Measurements from ENCODE around the gene MCF2L2. TPM values are rescaled to one million over a fixed set of nuclear protein-coding genes. Genes with fewer than 3 reads are reported as not detected.

The MCF2L2 gene
- total and polyA plus RNA-seq, 2 experiments from 2014 or later = 6.7 to 14.6 TPM

DNA sequence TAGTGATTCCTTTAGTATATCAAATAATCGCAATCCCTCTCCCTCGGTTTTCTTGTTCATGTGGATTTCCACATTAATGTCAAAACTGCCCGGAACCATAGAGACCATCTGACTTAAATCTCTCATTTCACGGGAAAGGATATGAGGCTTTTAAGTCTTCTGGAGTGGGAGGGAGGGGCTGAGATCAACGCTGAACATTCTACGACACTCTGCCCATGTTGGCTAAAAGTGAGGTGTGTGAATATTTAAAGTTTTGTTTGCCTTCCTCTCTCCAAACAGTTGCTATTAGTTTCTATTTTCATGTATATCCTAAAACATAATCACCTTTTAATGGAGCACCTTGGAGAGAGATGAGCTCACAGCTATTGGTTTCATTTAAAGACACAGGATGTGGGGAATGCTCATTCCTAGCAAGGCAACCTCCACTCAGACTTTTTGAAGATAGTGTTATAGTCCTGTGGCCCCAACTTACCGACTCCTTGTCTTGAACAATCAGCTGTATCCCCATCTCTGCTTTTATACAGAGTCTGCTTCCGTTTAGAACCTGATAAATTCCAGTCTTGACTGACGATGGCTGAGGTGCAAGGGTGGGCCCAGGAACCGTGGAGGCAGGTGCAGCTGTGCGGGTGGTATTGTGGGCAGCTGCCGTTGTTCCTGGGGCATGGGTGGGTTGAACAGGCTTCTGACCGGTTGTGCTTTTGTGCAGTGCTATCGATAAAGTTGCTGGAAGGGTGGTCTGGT is 275.0 kb downstream of the MCF2L2 start (continued):
- TF ChIP-seq, protein P1, sequence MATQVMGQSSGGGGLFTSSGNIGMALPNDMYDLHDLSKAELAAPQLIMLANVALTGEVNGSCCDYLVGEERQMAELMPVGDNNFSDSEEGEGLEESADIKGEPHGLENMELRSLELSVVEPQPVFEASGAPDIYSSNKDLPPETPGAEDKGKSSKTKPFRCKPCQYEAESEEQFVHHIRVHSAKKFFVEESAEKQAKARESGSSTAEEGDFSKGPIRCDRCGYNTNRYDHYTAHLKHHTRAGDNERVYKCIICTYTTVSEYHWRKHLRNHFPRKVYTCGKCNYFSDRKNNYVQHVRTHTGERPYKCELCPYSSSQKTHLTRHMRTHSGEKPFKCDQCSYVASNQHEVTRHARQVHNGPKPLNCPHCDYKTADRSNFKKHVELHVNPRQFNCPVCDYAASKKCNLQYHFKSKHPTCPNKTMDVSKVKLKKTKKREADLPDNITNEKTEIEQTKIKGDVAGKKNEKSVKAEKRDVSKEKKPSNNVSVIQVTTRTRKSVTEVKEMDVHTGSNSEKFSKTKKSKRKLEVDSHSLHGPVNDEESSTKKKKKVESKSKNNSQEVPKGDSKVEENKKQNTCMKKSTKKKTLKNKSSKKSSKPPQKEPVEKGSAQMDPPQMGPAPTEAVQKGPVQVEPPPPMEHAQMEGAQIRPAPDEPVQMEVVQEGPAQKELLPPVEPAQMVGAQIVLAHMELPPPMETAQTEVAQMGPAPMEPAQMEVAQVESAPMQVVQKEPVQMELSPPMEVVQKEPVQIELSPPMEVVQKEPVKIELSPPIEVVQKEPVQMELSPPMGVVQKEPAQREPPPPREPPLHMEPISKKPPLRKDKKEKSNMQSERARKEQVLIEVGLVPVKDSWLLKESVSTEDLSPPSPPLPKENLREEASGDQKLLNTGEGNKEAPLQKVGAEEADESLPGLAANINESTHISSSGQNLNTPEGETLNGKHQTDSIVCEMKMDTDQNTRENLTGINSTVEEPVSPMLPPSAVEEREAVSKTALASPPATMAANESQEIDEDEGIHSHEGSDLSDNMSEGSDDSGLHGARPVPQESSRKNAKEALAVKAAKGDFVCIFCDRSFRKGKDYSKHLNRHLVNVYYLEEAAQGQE (IDR thresholded peaks at IDR 0.05; ENCODE audit: unreplicated experiment) = no peak
- no peak for TF ChIP-seq ZNF114 (CRISPR knock-in tag; IDR thresholded peaks at IDR 0.05)
- no peak for TF ChIP-seq JUNB (IDR thresholded peaks at IDR 0.05; ENCODE audit: unreplicated experiment)

DNA sequence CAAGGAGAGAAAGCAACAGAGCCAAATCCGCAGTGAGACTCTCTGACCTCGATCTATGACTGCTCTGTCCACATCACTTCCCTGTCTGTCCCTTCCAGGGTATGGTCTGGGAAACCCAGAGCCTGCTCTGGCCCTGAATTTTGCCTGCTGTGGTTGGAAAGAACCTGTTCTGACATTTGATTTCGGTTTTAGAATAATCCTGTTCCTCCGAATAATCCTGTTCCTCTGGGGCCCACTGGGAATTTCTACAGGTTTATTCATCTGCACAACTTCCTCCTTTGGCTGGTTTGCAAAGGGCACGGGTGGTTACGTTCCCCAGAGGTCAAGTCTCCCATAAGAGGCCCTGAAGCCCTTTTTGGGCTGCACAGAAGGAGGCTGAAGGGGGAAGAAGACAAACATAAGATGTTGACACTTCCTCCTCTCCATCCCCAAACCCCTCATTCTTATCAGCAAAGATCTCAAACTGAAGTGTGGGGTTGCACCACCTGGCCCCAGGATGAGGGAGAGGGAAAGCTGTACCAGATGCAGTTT is 276.5 kb downstream of the MCF2L2 start:
- Histone ChIP-seq H2AFZ (0 out of 2 replicates have a peak overlapping the region, but pooled peaks have one; percentile 32), H3K4me1 (ENCODE audit: insufficient read depth) (no peaks in the 10 kb centered on the region), H3K9me2 (ENCODE audit: insufficient read depth) (no peaks in the 10 kb centered on the region), H3K36me3 (ENCODE audit: insufficient read depth) (no peaks in the 10 kb centered on the region), H3F3A (replicated peaks; ENCODE audit: low read depth) (no peaks in the 10 kb centered on the region), H3K4me3 (no peak overlapping the region), H3K79me2 (replicated peaks; ENCODE audit: insufficient read depth) (no peaks in the 10 kb centered on the region), H3K4me2 (no peak overlapping the region), H4K20me1 (replicated peaks; ENCODE audit: insufficient read depth) (no peaks in the 10 kb centered on the region), H3K27me3 (ENCODE audit: insufficient read depth) (no peaks in the 10 kb centered on the region), H3K27ac (ENCODE audit: low read depth) (no peak overlapping the region)
- Mint-ChIP-seq H3K27me3 (ENCODE audit: insufficient read depth, low read depth, poor library complexity) (peaks cover 3% of the 10 kb centered on the region), H3K4me3 (no peak overlapping the region), H3K36me3 (ENCODE audit: low read depth) (no peaks in the 10 kb centered on the region), H3K9me3 (no peaks in the 10 kb centered on the region), H3K4me1 (no peaks in the 10 kb centered on the region), H3K27ac (no peak overlapping the region)
- ATAC-seq (no peak), DNase-seq (ENCODE audit: low spot score) (no peak)
- TF ChIP-seq, protein P2, sequence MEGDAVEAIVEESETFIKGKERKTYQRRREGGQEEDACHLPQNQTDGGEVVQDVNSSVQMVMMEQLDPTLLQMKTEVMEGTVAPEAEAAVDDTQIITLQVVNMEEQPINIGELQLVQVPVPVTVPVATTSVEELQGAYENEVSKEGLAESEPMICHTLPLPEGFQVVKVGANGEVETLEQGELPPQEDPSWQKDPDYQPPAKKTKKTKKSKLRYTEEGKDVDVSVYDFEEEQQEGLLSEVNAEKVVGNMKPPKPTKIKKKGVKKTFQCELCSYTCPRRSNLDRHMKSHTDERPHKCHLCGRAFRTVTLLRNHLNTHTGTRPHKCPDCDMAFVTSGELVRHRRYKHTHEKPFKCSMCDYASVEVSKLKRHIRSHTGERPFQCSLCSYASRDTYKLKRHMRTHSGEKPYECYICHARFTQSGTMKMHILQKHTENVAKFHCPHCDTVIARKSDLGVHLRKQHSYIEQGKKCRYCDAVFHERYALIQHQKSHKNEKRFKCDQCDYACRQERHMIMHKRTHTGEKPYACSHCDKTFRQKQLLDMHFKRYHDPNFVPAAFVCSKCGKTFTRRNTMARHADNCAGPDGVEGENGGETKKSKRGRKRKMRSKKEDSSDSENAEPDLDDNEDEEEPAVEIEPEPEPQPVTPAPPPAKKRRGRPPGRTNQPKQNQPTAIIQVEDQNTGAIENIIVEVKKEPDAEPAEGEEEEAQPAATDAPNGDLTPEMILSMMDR (conservative IDR thresholded peaks at IDR 0.05; ENCODE audit: low read depth in 2 of 2) = no peak
- TF ChIP-seq, protein P1 (IDR thresholded peaks at IDR 0.05; ENCODE audit: unreplicated experiment) = no peak
- TF ChIP-seq EZH2phosphoT487 (IDR thresholded peaks at IDR 0.05; ENCODE audit: unreplicated experiment) = no peak
- TF ChIP-seq, protein P3, sequence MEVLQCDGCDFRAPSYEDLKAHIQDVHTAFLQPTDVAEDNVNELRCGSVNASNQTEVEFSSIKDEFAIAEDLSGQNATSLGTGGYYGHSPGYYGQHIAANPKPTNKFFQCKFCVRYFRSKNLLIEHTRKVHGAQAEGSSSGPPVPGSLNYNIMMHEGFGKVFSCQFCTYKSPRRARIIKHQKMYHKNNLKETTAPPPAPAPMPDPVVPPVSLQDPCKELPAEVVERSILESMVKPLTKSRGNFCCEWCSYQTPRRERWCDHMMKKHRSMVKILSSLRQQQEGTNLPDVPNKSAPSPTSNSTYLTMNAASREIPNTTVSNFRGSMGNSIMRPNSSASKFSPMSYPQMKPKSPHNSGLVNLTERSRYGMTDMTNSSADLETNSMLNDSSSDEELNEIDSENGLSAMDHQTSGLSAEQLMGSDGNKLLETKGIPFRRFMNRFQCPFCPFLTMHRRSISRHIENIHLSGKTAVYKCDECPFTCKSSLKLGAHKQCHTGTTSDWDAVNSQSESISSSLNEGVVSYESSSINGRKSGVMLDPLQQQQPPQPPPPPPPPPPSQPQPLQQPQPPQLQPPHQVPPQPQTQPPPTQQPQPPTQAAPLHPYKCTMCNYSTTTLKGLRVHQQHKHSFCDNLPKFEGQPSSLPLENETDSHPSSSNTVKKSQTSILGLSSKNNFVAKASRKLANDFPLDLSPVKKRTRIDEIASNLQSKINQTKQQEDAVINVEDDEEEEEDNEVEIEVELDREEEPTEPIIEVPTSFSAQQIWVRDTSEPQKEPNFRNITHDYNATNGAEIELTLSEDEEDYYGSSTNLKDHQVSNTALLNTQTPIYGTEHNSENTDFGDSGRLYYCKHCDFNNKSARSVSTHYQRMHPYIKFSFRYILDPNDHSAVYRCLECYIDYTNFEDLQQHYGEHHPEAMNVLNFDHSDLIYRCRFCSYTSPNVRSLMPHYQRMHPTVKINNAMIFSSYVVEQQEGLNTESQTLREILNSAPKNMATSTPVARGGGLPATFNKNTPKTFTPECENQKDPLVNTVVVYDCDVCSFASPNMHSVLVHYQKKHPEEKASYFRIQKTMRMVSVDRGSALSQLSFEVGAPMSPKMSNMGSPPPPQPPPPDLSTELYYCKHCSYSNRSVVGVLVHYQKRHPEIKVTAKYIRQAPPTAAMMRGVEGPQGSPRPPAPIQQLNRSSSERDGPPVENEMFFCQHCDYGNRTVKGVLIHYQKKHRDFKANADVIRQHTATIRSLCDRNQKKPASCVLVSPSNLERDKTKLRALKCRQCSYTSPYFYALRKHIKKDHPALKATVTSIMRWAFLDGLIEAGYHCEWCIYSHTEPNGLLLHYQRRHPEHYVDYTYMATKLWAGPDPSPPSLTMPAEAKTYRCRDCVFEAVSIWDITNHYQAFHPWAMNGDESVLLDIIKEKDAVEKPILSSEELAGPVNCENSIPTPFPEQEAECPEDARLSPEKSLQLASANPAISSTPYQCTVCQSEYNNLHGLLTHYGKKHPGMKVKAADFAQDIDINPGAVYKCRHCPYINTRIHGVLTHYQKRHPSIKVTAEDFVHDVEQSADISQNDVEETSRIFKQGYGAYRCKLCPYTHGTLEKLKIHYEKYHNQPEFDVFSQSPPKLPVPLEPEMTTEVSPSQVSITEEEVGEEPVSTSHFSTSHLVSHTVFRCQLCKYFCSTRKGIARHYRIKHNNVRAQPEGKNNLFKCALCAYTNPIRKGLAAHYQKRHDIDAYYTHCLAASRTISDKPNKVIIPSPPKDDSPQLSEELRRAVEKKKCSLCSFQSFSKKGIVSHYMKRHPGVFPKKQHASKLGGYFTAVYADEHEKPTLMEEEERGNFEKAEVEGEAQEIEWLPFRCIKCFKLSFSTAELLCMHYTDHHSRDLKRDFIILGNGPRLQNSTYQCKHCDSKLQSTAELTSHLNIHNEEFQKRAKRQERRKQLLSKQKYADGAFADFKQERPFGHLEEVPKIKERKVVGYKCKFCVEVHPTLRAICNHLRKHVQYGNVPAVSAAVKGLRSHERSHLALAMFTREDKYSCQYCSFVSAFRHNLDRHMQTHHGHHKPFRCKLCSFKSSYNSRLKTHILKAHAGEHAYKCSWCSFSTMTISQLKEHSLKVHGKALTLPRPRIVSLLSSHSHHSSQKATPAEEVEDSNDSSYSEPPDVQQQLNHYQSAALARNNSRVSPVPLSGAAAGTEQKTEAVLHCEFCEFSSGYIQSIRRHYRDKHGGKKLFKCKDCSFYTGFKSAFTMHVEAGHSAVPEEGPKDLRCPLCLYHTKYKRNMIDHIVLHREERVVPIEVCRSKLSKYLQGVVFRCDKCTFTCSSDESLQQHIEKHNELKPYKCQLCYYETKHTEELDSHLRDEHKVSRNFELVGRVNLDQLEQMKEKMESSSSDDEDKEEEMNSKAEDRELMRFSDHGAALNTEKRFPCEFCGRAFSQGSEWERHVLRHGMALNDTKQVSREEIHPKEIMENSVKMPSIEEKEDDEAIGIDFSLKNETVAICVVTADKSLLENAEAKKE (CRISPR knock-in tag; IDR thresholded peaks at IDR 0.05) = no peak
- no peak for TF ChIP-seq CREB1 (CRISPR knock-in tag; IDR thresholded peaks at IDR 0.05; ENCODE audit: low read depth)
- TF ChIP-seq POLR2AphosphoS5 (IDR thresholded peaks at IDR 0.05; ENCODE audit: low read depth) = no peak

Data from GM23338 (cell line).